Nephron (organoid): ENCODE results near the gene PRDM16.

Experiments
- H3K27ac Mint-ChIP-seq, 3 experiments: 2 replicates each; pipeline ENCODE4 v1.8.0; 2020; ENCODE audit warnings: mixed read lengths in 3 of 3, mild to moderate bottlenecking in 2 of 3, moderate library complexity in 1 of 3
- H3K27me3 Mint-ChIP-seq: 2 replicates; pipeline ENCODE4 v1.8.0; 2021; ENCODE audit warnings: low read depth, mild to moderate bottlenecking, moderate library complexity, mixed read lengths
- H3K36me3 Mint-ChIP-seq: 2 replicates; pipeline ENCODE4 v1.8.0; 2020; ENCODE audit warnings: low read depth, mixed read lengths
- H3K4me1 Mint-ChIP-seq: 2 replicates; pipeline ENCODE4 v1.8.0; 2020; ENCODE audit warnings: mixed read lengths
- H3K4me3 Mint-ChIP-seq, 3 experiments: 2 replicates each; pipeline ENCODE4 v1.8.0; 2020; ENCODE audit warnings: mild to moderate bottlenecking in 3 of 3, mixed read lengths in 3 of 3, moderate library complexity in 2 of 3
- H3K9me3 Mint-ChIP-seq: 2 replicates; pipeline ENCODE4 v1.8.0; 2020; ENCODE audit warnings: mixed read lengths
- CTCF ChIP-seq, 3 experiments: fragments of 200-600 bp; sonication (generic); IDR thresholded peaks; one replicate each; pipeline ENCODE4 v1.5.0; 2021; ENCODE audit warnings: antibody characterized with exemption in 3 of 3; ENCODE audit not compliant: unreplicated experiment in 3 of 3

The PRDM16 gene

DNA sequence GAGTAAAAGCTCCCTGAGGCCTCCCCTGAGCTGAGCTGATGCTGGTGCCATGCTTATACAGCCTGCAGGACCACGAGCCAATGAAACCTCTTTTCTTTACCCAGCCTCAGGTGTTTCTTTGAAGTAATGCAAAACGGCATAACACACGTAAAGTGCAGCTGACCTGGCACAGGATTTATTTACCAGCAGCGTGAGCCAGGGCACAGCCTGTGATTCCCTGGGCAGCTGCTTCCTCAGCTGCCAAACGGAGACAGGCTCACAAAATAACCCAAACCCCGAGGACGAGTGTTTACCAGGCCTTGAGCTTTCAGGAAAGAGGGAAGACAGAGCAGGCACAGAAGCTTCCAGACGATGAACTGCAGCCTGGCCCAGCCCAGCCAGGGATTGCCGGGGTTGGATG lies 264.9 kb downstream of the PRDM16 start:
- no peak for TF ChIP-seq CTCF (IDR thresholded peaks at IDR 0.05; ENCODE audit: unreplicated experiment in 3 of 3)
- Mint-ChIP-seq H3K4me1 (peaks cover 10% of the 10 kb centered on the region), H3K36me3 (no peaks in the 10 kb centered on the region), H3K27me3 (peaks cover 41% of the 10 kb centered on the region), H3K9me3 (no peaks in the 10 kb centered on the region), H3K4me3 (no peak overlapping the region), H3K27ac (no peak overlapping the region)

DNA sequence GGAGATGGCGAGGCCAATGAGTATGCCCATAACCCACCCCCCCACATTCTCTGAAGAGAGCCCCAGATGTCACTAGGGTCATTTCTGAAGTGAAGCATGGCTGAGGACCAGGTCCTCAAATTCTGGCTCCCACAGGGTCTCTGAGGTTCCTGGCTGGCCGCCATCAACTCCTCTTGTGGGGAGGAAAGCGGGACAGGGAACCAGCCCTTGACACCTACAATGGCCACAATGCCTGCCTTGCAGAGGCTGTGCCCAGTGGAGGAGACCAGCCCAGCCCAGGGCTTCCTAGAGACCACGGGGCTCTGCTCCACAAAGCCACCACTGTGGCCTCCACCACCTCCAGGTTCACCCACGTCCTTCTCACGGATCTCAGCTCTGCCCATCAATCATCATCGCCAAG lies 265.4 kb downstream of the PRDM16 start:
- no peak for TF ChIP-seq CTCF (IDR thresholded peaks at IDR 0.05; ENCODE audit: unreplicated experiment in 3 of 3)
- no peak overlapping the region for H3K4me3 Mint-ChIP-seq
- H3K36me3 Mint-ChIP-seq = no peaks in the 10 kb centered on the region
- no peaks in the 10 kb centered on the region for H3K9me3 Mint-ChIP-seq
- H3K27ac Mint-ChIP-seq = no peak overlapping the region
- H3K27me3 Mint-ChIP-seq = peaks cover 38% of the 10 kb centered on the region
- peaks cover 10% of the 10 kb centered on the region for H3K4me1 Mint-ChIP-seq

DNA sequence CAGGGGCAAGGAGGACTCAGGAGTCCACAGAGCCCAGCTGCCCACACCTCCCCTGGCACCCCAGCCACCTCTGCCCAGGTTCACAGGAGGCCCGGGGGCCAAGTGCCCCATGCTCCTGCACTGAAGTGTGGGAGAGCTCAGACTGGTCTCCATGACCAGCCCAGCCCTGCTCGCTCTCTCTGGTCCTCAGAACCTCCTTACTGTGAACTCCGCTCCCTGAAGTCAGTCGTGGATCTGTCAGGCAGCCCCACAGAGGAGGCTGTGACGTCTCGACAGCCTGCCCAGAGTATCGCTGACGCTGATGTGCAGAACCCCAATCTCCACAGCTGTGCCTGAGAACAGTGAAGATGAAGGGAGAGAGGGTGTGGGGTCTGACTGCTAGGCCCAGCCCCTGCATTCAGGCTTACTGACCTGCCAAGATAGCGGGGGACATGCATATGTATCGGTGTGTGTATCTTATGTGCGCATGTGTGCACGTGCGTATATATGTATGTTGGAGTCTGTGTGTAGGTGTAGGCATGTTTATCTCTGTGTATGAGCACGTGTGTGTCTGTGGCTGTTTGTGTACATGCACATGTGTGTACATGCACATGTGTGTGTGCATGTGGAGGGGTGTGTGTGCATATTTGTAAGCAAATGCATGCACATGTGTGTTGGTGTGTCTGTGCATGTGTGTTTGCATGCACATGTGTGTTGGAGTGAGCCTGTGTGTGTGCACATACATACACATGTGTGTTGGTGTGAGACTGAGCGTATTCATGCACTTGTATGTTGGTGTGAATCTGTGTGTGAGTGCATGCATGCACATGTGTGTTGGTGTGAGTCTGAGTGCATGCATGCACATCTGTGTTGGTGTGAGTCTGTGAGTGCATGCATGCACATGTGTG lies 267.0 kb downstream of the PRDM16 start:
- no peak overlapping the region for H3K4me3 Mint-ChIP-seq
- H3K9me3 Mint-ChIP-seq = no peaks in the 10 kb centered on the region
- TF ChIP-seq CTCF (IDR thresholded peaks at IDR 0.05; ENCODE audit: unreplicated experiment in 3 of 3) = no peak
- no peaks in the 10 kb centered on the region for H3K36me3 Mint-ChIP-seq
- H3K27ac Mint-ChIP-seq = no peak overlapping the region
- peaks cover 34% of the 10 kb centered on the region for H3K27me3 Mint-ChIP-seq
- H3K4me1 Mint-ChIP-seq = peaks cover 5% of the 10 kb centered on the region

DNA sequence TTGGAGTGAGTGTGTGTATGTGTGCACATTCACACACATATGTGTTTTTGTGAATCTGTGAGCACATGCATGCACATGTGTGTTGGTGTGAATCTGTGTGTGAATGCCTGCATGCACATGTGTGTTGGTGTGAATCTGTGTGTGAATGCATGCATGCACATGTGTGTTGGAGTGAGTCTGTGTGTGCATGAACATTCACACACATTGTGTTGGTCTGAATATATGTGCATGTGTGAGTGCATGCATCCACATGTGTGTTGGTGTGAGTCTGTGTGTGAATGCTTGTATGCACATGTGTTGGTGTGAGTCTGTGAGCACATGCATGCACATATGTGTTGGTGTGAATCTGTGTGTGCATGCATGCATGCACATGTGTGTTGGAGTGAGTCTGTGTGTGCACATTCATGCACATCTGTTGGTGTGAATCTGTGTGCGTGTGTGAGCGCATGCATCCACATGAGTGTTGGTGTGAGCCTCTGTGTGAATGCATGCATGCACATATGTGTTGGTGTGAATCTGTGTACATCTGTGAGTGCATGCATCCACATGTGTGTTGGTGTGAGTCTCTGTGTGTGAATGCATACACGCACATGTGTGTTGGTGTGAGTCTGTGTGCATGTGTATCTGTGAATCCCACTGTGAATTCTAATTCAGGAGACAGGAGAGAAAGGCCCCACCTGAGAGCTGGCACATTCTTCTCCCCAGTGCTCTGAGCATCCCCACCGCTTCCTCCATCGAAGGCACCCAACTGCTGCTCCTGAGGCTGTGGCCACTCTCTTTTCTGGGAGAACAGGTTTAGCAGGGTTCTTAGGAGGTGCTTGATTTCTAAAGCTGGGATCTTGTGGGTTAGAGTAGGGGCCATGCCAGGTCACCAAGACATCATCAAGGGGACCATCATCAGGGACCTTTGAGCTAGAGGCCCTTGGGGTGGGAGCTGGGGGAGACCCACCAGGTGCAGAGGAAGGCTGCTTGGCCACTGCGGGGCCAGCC lies 267.9 kb downstream of the PRDM16 start:
- TF ChIP-seq CTCF (IDR thresholded peaks at IDR 0.05; ENCODE audit: unreplicated experiment in 3 of 3) = no peak
- Mint-ChIP-seq H3K4me1 (peaks cover 5% of the 10 kb centered on the region), H3K4me3 (no peak overlapping the region), H3K9me3 (peaks cover 3% of the 10 kb centered on the region), H3K36me3 (peaks cover 5% of the 10 kb centered on the region), H3K27ac (no peak overlapping the region), H3K27me3 (peaks cover 41% of the 10 kb centered on the region)

DNA sequence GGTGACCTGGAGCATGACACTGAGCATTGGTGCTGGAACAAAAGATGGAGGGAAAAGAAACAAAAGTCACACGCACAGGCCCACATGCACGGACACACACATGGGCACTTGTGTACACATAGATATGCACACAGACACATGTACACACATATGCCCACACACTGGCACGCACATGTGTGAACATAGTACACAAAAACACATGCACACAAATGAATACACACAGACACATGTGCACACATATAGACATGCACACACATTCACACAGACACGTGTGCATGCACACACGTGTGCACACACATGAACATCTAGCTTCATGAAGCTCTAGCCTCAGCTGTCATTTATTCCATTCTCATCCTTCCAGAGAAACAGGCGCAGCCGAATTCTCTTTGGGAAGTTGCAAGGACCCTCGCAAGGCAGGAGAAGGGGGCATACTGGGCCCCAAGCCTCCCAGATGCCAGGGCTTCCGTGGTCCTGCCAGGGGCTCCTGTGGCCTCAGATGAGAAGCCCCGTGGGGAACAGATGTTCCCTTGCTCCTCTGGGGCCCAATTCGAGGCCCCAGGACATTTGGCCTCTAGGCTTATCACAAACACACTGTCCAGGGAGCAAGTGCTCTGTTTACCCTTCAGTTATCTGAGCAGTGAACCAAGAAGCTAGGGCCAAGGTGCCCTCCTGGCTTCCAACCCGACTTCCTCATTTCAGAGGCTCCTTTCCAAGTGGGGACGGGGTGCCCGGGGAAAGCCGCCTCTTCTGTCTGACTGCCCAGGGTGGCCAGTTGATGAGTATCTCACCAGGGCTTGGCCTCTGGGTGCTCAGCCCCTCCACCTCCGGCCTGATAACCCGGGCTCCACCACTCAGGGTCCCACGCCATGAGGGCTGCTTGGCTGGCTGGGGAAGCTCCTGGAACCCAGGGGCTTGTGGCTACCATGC lies 269.1 kb downstream of the PRDM16 start:
- Mint-ChIP-seq H3K9me3 (peaks cover 11% of the 10 kb centered on the region), H3K36me3 (peaks cover 5% of the 10 kb centered on the region), H3K4me1 (peaks cover 5% of the 10 kb centered on the region)

More for the DNA sequence above, 269.1 kb downstream of the PRDM16 start:
- TF ChIP-seq CTCF (IDR thresholded peaks at IDR 0.05; ENCODE audit: unreplicated experiment in 3 of 3) = no peak
- Mint-ChIP-seq H3K27me3 (peaks cover 35% of the 10 kb centered on the region), H3K27ac (no peak overlapping the region), H3K4me3 (no peak overlapping the region)
